GM12891 (cell line): ENCODE data around the gene TXNL4A.

Experiments
- POLR2A ChIP-seq: IDR thresholded peaks from 2 replicates; pipeline ENCODE4 v1.6.1; 2011; ENCODE audit warnings: low read depth, low read length, control low read depth
- TAF1 ChIP-seq: IDR thresholded peaks from 2 replicates; pipeline ENCODE4 v1.6.1; 2011; ENCODE audit warnings: low read depth, low read length, control low read depth

GRCh38 chr18:79954791-79955190 lies 33.6 kb downstream of the TXNL4A start:
- TF ChIP-seq POLR2A (no peak), TAF1 (no peak)
